ENCODE data around the gene PGAP2. TPM values are rescaled to one million over a fixed set of nuclear protein-coding genes. Genes with fewer than 3 reads are reported as not detected.

Gene PGAP2
- polyA plus RNA-seq, 1 donor (not counting 4 experiments of a cell fraction or from before 2014, with no cell fraction given) = 37.3 TPM

GRCh38 chr11:3831378-3832239 lies 23.2 kb downstream of the PGAP2 start:
- H3K4me3 ChIP-seq (ENCODE audit: control insufficient read depth in 2 of 3, extremely low read depth in 1 of 3, insufficient read depth in 2 of 3, low read depth in 1 of 3, low read length in 3 of 3) = no peak overlapping the region
- no peak overlapping the region for H3K27ac ChIP-seq (ENCODE audit: control insufficient read depth, insufficient read depth, low read length)
- H2AFZ ChIP-seq (ENCODE audit: control insufficient read depth, low read length) = no peak overlapping the region
- dilution Hi-C loops (cut with MboI; ENCODE audit: extremely low pct_ligation_motif_present, low sequenced_read_pairs) = no loop called here
- peaks cover 13% of the 10 kb centered on the region for H3K4me1 ChIP-seq (ENCODE audit: control insufficient read depth, extremely low read depth, insufficient read depth, low read length)
- H3K9me1 ChIP-seq (ENCODE audit: control insufficient read depth, extremely low read depth, insufficient read depth, low read length) = peaks cover 5% of the 10 kb centered on the region
- no peak overlapping the region for H3K9ac ChIP-seq (ENCODE audit: control insufficient read depth, extremely low read depth, insufficient read depth, low read length)
- no peaks in the 10 kb centered on the region for H3K27me3 ChIP-seq (ENCODE audit: control insufficient read depth, extremely low read depth, insufficient read depth, low read length)
- DNase-seq (ENCODE audit: low read depth, low spot score) (no peak), FAIRE-seq (no peak)
- peaks cover 29 to 32% of the 10 kb centered on the region in 2 experiments for H3K36me3 ChIP-seq (ENCODE audit: control insufficient read depth in 2 of 2, extremely low read depth in 1 of 2, insufficient read depth in 2 of 2, low read length in 2 of 2)
- no peak overlapping the region for H3K4me2 ChIP-seq (ENCODE audit: control insufficient read depth, extremely low read depth, insufficient read depth, low read depth, low read length)
- TF ChIP-seq EZH2 (IDR thresholded peaks at IDR 0.05; ENCODE audit: low read length) = no peak
- TF ChIP-seq, protein P1, sequence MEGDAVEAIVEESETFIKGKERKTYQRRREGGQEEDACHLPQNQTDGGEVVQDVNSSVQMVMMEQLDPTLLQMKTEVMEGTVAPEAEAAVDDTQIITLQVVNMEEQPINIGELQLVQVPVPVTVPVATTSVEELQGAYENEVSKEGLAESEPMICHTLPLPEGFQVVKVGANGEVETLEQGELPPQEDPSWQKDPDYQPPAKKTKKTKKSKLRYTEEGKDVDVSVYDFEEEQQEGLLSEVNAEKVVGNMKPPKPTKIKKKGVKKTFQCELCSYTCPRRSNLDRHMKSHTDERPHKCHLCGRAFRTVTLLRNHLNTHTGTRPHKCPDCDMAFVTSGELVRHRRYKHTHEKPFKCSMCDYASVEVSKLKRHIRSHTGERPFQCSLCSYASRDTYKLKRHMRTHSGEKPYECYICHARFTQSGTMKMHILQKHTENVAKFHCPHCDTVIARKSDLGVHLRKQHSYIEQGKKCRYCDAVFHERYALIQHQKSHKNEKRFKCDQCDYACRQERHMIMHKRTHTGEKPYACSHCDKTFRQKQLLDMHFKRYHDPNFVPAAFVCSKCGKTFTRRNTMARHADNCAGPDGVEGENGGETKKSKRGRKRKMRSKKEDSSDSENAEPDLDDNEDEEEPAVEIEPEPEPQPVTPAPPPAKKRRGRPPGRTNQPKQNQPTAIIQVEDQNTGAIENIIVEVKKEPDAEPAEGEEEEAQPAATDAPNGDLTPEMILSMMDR (optimal IDR thresholded peaks at IDR 0.05 in 1 of 3, IDR thresholded peaks at IDR 0.05 in 1 of 3, conservative IDR thresholded peaks at IDR 0.05 in 1 of 3; ENCODE audit: extremely low read depth in 1 of 3, insufficient read depth in 2 of 3, low read length in 3 of 3) = no peak
- H3K79me2 ChIP-seq (ENCODE audit: control insufficient read depth, insufficient read depth, low read length) = peaks cover 77% of the 10 kb centered on the region
- no peaks in the 10 kb centered on the region for H3K9me3 ChIP-seq (ENCODE audit: control insufficient read depth, low read depth, low read length)
- peaks cover 2% of the 10 kb centered on the region for H4K20me1 ChIP-seq (ENCODE audit: control insufficient read depth, extremely low read depth, insufficient read depth, low read length)

DNA sequence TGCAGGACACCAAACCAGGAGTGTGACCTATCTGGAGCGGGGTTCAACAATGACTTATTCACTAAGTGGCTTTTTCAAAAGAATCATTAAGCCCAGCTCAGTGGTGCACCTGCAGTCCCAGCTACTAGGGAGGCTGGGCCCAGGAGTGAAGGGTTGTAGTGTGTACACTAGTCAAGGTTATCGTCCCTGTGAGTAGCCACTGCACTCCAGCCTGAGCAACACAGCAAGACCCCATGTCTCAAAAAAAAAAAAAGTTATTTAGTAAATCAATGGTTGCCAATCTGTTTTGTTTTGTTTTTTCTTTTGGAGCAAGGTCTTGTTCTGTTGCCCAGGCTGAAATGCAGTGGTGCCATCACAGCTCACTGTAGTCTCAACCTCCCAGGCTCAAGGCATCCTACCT lies 24.5 kb downstream of the PGAP2 start:
- FAIRE-seq = no peak

More for the DNA sequence above, 24.5 kb downstream of the PGAP2 start:
- Histone ChIP-seq H3K27me3 (ENCODE audit: control insufficient read depth, extremely low read depth, insufficient read depth, low read length) (no peaks in the 10 kb centered on the region), H3K4me2 (ENCODE audit: control insufficient read depth, extremely low read depth, insufficient read depth, low read depth, low read length) (no peak overlapping the region), H3K79me2 (ENCODE audit: control insufficient read depth, insufficient read depth, low read length) (peaks cover 83% of the 10 kb centered on the region), H3K9me1 (ENCODE audit: control insufficient read depth, extremely low read depth, insufficient read depth, low read length) (peaks cover 5% of the 10 kb centered on the region), H4K20me1 (ENCODE audit: control insufficient read depth, extremely low read depth, insufficient read depth, low read length) (peaks cover 2% of the 10 kb centered on the region), H3K27ac (ENCODE audit: control insufficient read depth, insufficient read depth, low read length) (no peak overlapping the region), H3K9me3 (ENCODE audit: control insufficient read depth, low read depth, low read length) (no peaks in the 10 kb centered on the region), H3K9ac (ENCODE audit: control insufficient read depth, extremely low read depth, insufficient read depth, low read length) (no peak overlapping the region), H3K4me1 (ENCODE audit: control insufficient read depth, extremely low read depth, insufficient read depth, low read length) (peaks cover 13% of the 10 kb centered on the region), H2AFZ (ENCODE audit: control insufficient read depth, low read length) (no peak overlapping the region), H3K36me3 (ENCODE audit: control insufficient read depth in 2 of 2, extremely low read depth in 1 of 2, insufficient read depth in 2 of 2, low read length in 2 of 2) (peaks cover 24% of the 10 kb centered on the region in 2 experiments), H3K4me3 (ENCODE audit: control insufficient read depth in 2 of 3, extremely low read depth in 1 of 3, insufficient read depth in 2 of 3, low read depth in 1 of 3, low read length in 3 of 3) (no peak overlapping the region)
- DNase-seq (ENCODE audit: low read depth, low spot score) = no peak
- dilution Hi-C loops (cut with MboI; ENCODE audit: extremely low pct_ligation_motif_present, low sequenced_read_pairs) = no loop called here
- no peak for TF ChIP-seq EZH2 (IDR thresholded peaks at IDR 0.05; ENCODE audit: low read length)
- TF ChIP-seq, protein P1 (optimal IDR thresholded peaks at IDR 0.05 in 1 of 3, IDR thresholded peaks at IDR 0.05 in 1 of 3, conservative IDR thresholded peaks at IDR 0.05 in 1 of 3; ENCODE audit: extremely low read depth in 1 of 3, insufficient read depth in 2 of 3, low read length in 3 of 3) = no peak
